ENCODE results near the gene DYSF. TPM values are rescaled to one million over a fixed set of nuclear protein-coding genes. Genes with fewer than 3 reads are reported as not detected.

Gene DYSF
- total and polyA plus RNA-seq, 2 donors (not counting 1 experiment from before 2014, with no cell fraction given): 0.17 to 0.43 TPM

DNA sequence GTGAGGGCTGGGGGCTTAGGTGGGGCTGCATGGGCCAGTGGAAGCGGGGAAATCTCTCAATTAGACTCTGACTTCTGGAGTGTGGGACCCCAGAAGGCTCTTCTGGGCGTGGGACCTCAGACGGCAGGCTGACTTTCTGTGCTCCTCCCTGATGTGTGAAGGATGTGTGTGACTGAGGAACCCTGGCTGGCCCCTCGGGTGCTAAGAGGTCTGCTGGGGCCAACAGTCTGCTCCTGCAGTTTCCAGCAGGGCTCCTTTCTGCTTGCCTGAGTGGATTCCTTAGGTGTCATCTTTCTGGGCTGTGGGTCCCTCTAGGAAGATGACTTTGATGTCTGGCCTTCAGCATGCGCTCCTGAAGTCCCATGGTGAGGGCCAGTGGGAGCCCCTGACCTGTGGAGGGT lies 167.5 kb downstream of the DYSF start:
- TF ChIP-seq EZH2 (IDR thresholded peaks at IDR 0.05; ENCODE audit: borderline replicate concordance, insufficient read depth, low read depth, low read length, poor library complexity, severe bottlenecking): no peak
- TF ChIP-seq, protein P1, sequence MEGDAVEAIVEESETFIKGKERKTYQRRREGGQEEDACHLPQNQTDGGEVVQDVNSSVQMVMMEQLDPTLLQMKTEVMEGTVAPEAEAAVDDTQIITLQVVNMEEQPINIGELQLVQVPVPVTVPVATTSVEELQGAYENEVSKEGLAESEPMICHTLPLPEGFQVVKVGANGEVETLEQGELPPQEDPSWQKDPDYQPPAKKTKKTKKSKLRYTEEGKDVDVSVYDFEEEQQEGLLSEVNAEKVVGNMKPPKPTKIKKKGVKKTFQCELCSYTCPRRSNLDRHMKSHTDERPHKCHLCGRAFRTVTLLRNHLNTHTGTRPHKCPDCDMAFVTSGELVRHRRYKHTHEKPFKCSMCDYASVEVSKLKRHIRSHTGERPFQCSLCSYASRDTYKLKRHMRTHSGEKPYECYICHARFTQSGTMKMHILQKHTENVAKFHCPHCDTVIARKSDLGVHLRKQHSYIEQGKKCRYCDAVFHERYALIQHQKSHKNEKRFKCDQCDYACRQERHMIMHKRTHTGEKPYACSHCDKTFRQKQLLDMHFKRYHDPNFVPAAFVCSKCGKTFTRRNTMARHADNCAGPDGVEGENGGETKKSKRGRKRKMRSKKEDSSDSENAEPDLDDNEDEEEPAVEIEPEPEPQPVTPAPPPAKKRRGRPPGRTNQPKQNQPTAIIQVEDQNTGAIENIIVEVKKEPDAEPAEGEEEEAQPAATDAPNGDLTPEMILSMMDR (IDR thresholded peaks at IDR 0.05): no peak
- Histone ChIP-seq H3K27me3 (replicated peaks in 1 of 4; ENCODE audit: control extremely low read depth in 1 of 4, control insufficient read depth in 3 of 4, insufficient read depth in 4 of 4, low read length in 3 of 4) (peaks cover 0 to 3% (median 0%) of the 10 kb centered on the region in 4 experiments), H3K9me3 (ENCODE audit: control extremely low read depth in 1 of 3, control insufficient read depth in 2 of 3, insufficient read depth in 1 of 3, low read length in 2 of 3) (no peaks in the 10 kb centered on the region), H3K4me3 (ENCODE audit: control extremely low read depth in 1 of 5, extremely low read depth in 1 of 5, insufficient read depth in 1 of 5, low read depth in 2 of 5, low read length in 4 of 5) (no peak overlapping the region), H3K79me2 (ENCODE audit: control insufficient read depth, insufficient read depth, low read length) (no peaks in the 10 kb centered on the region), H3K27ac (ENCODE audit: low read length in 2 of 2) (no peak overlapping the region), H2AFZ (ENCODE audit: insufficient read depth, low read depth, low read length, poor library complexity, severe bottlenecking) (no peak overlapping the region), H3K9ac (ENCODE audit: low read length) (no peak overlapping the region), H4K20me1 (ENCODE audit: control insufficient read depth, insufficient read depth, low read length, poor library complexity, severe bottlenecking) (no peaks in the 10 kb centered on the region), H3K36me3 (replicated peaks in 1 of 2; ENCODE audit: control extremely low read depth in 1 of 2, control insufficient read depth in 1 of 2, extremely low read depth in 1 of 2, insufficient read depth in 2 of 2, low read length in 1 of 2) (no peaks in the 10 kb centered on the region), H3K4me1 (ENCODE audit: control insufficient read depth in 2 of 2, insufficient read depth in 2 of 2, low read length in 2 of 2) (no peaks in the 10 kb centered on the region), H3K4me2 (replicated peaks; ENCODE audit: low read depth, low read length, poor library complexity, severe bottlenecking) (no peak overlapping the region)
- ChIA-PET CTCF (no interaction called here), POLR2A (no interaction called here)
- Mint-ChIP-seq H3K4me3 (no peak overlapping the region), H3K4me1 (no peaks in the 10 kb centered on the region), H3K27ac (no peak overlapping the region), H3K27me3 (peaks cover 5% of the 10 kb centered on the region), H3K9me3 (ENCODE audit: insufficient read depth) (no peaks in the 10 kb centered on the region)
- WGBS (ENCODE audit: insufficient coverage): 77% methylated on average over 5 of the region's 5 CpGs
- no peak for ATAC-seq (ENCODE audit: low read depth)
- no peak for DNase-seq
- intact Hi-C loops (cut with micrococcal nuclease): no loop called here

DNA sequence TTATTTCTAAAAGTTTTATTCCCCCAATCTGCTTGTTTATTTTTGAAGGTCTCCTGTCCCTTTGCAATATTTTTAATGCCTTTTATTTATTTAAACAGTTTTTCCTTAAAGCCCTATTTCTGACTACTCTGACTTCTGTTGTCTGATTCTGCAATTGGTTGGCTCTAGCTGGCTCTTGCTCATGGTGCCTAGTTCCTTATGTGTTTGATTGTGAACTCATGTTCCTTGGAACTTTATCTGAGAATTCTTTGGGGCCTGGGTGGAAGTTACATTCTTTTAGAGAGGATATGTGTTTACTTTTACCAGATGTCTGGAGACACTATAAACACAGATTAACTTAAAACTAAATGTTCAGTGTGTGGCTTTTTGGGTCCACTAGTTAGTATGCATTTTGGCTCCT lies 175.9 kb downstream of the DYSF start:
- POLR2A ChIA-PET: no interaction called here
- no peaks in the 10 kb centered on the region for H3K9me3 ChIP-seq (ENCODE audit: control extremely low read depth in 1 of 3, control insufficient read depth in 2 of 3, insufficient read depth in 1 of 3, low read length in 2 of 3)
- TF ChIP-seq, protein P1 (IDR thresholded peaks at IDR 0.05): no peak
- TF ChIP-seq EZH2 (IDR thresholded peaks at IDR 0.05; ENCODE audit: borderline replicate concordance, insufficient read depth, low read depth, low read length, poor library complexity, severe bottlenecking): no peak
- no peaks in the 10 kb centered on the region for H3K4me1 Mint-ChIP-seq
- H3K9ac ChIP-seq (ENCODE audit: low read length): no peak overlapping the region
- H3K4me3 Mint-ChIP-seq: no peak overlapping the region
- no peaks in the 10 kb centered on the region for H3K36me3 ChIP-seq (replicated peaks in 1 of 2; ENCODE audit: control extremely low read depth in 1 of 2, control insufficient read depth in 1 of 2, extremely low read depth in 1 of 2, insufficient read depth in 2 of 2, low read length in 1 of 2)
- no peak overlapping the region for H3K4me2 ChIP-seq (replicated peaks; ENCODE audit: low read depth, low read length, poor library complexity, severe bottlenecking)
- no peaks in the 10 kb centered on the region for H3K9me3 Mint-ChIP-seq (ENCODE audit: insufficient read depth)
- H3K27ac Mint-ChIP-seq: no peak overlapping the region
- H2AFZ ChIP-seq (ENCODE audit: insufficient read depth, low read depth, low read length, poor library complexity, severe bottlenecking): no peak overlapping the region
- no peaks in the 10 kb centered on the region for H3K4me1 ChIP-seq (ENCODE audit: control insufficient read depth in 2 of 2, insufficient read depth in 2 of 2, low read length in 2 of 2)
- H3K27me3 ChIP-seq (replicated peaks in 1 of 4; ENCODE audit: control extremely low read depth in 1 of 4, control insufficient read depth in 3 of 4, insufficient read depth in 4 of 4, low read length in 3 of 4): peaks cover 0 to 3% (median under 1%) of the 10 kb centered on the region in 4 experiments
- no peak overlapping the region for H3K4me3 ChIP-seq (ENCODE audit: control extremely low read depth in 1 of 5, extremely low read depth in 1 of 5, insufficient read depth in 1 of 5, low read depth in 2 of 5, low read length in 4 of 5)
- ATAC-seq (ENCODE audit: low read depth): no peak
- DNase-seq: no peak
- intact Hi-C loops (cut with micrococcal nuclease): no loop called here
- H3K27me3 Mint-ChIP-seq: peaks cover 16% of the 10 kb centered on the region
- H4K20me1 ChIP-seq (ENCODE audit: control insufficient read depth, insufficient read depth, low read length, poor library complexity, severe bottlenecking): no peaks in the 10 kb centered on the region
- CTCF ChIA-PET: no interaction called here
- H3K27ac ChIP-seq (ENCODE audit: low read length in 2 of 2): no peak overlapping the region
- no peaks in the 10 kb centered on the region for H3K79me2 ChIP-seq (ENCODE audit: control insufficient read depth, insufficient read depth, low read length)

Measured in B cell (primary cell).